ENCODE results near the gene FAM217A.

- TF ChIP-seq CTCF (IDR thresholded peaks at IDR 0.05) (no peak), POLR2A (IDR thresholded peaks at IDR 0.05) (no peak)
Measured at GRCh38 chr6:4029687-4030086, 49.2 kb downstream of the FAM217A start.
